C4-2B (cell line): ENCODE measurements around the gene SCAMP4.

Source experiments
- CTCF ChIP-seq: fragments of 450-650 bp; conservative IDR thresholded peaks from 2 replicates; pipeline ENCODE4 v1.5.1; 2017; ENCODE audit warnings: mild to moderate bottlenecking
- ZFX ChIP-seq: fragments of 450-650 bp; IDR thresholded peaks from 2 replicates; pipeline ENCODE4 v1.6.1; 2017

DNA sequence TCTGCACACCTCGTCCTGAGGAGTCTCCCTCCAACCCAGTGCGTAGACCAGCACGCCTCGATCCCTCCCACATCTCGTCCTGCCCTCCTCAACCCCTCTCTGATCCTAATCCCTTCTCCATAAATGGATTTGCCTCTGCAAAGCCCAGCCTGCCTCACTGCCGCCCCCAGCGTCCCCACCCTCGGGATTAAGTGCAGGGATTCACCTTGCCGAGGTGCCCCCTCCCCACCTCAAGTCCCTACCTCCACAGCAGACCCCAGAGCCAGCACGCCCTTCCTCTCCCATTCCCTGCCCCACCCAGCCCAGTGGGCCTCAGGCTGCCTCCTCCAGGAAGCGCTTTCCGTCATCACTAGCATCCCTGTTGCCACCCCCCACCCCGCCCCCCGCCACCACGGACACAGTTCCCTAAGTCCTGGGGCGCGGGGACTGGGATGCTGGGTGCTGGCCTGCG is 45.8 kb upstream of the SCAMP4 start:
- TF ChIP-seq CTCF (no peak), ZFX (no peak)
